WERI-Rb-1 (cell line): ENCODE data around the gene ZBTB7B.

Source experiments
- DNase-seq: peaks from one replicate; pipeline ENCODE4 v3.0.0-alpha.2; 2020
- H3K27ac ChIP-seq: fragments of 250-450 bp; sonication (Bioruptor Pico); 2 replicates; pipeline ENCODE4 v1.5.1; 2020; ENCODE audit warnings: mild to moderate bottlenecking, moderate library complexity
- H3K27me3 ChIP-seq: fragments of 250-450 bp; sonication (Bioruptor Pico); 2 replicates; pipeline ENCODE4 v1.5.1; 2021; ENCODE audit warnings: mild to moderate bottlenecking, low read depth, moderate library complexity; ENCODE audit not compliant: insufficient read depth, severe bottlenecking
- H3K36me3 ChIP-seq: fragments of 250-450 bp; sonication (Bioruptor Pico); 2 replicates; pipeline ENCODE4 v1.5.1; 2020; ENCODE audit warnings: mild to moderate bottlenecking, moderate library complexity
- H3K4me3 ChIP-seq: 2 replicates; pipeline ENCODE4 v1.5.1; 2011; ENCODE audit warnings: low read depth, mild to moderate bottlenecking, control low read depth, low read length
- H3K9me3 ChIP-seq: fragments of 250-450 bp; sonication (Bioruptor Pico); 2 replicates; pipeline ENCODE4 v1.5.1; 2021; ENCODE audit warnings: mild to moderate bottlenecking, moderate library complexity; ENCODE audit not compliant: severe bottlenecking
- TF ChIP-seq, protein P1 (sequence below): IDR thresholded peaks from 2 replicates; pipeline ENCODE4 v1.5.1; 2011; ENCODE audit warnings: low read depth, mild to moderate bottlenecking, control low read depth, inconsistent platforms, low read length

ZBTB7B gene

DNA sequence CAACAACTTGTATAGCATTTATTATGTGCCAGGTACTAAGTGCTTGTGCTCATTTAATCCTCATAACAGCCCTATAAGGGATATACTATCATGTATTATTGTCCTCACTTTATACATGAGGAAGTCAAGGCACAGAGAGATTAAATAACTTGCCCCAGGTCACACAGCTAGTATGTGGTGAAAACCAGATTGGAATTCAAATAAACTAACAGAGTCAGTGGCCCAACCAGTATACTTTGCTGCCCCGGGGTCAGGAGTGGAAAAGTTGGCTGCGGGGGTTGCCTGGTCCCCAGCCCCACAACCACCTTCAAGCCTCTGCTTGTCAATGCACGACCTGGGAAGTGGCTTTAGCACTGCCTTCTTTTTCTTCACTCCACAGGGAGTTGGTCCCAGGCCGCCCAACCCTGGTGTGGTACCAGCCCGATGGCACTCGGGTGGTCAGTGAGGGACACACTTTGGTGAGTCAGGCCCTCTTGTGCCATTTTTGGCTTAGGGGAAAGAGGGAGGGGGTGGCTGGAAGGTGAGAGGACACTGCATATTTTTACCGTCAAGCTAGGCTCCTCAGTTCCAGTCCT lies 51.0 kb downstream of the ZBTB7B start:
- no peak overlapping the region for H3K4me3 ChIP-seq
- peaks cover 53% of the 10 kb centered on the region for H3K36me3 ChIP-seq
- no peak overlapping the region for H3K27ac ChIP-seq

GRCh38 chr1:155057104-155057503 lies 54.5 kb downstream of the ZBTB7B start:
- H3K4me3 ChIP-seq: no peak overlapping the region
- peaks cover 76% of the 10 kb centered on the region for H3K36me3 ChIP-seq
- TF ChIP-seq, protein P1, sequence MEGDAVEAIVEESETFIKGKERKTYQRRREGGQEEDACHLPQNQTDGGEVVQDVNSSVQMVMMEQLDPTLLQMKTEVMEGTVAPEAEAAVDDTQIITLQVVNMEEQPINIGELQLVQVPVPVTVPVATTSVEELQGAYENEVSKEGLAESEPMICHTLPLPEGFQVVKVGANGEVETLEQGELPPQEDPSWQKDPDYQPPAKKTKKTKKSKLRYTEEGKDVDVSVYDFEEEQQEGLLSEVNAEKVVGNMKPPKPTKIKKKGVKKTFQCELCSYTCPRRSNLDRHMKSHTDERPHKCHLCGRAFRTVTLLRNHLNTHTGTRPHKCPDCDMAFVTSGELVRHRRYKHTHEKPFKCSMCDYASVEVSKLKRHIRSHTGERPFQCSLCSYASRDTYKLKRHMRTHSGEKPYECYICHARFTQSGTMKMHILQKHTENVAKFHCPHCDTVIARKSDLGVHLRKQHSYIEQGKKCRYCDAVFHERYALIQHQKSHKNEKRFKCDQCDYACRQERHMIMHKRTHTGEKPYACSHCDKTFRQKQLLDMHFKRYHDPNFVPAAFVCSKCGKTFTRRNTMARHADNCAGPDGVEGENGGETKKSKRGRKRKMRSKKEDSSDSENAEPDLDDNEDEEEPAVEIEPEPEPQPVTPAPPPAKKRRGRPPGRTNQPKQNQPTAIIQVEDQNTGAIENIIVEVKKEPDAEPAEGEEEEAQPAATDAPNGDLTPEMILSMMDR: no peak

More for the DNA sequence above, 51.0 kb downstream of the ZBTB7B start:
- no peaks in the 10 kb centered on the region for H3K27me3 ChIP-seq
- DNase-seq: no peak
- TF ChIP-seq, protein P1: no peak
- no peaks in the 10 kb centered on the region for H3K9me3 ChIP-seq

DNA sequence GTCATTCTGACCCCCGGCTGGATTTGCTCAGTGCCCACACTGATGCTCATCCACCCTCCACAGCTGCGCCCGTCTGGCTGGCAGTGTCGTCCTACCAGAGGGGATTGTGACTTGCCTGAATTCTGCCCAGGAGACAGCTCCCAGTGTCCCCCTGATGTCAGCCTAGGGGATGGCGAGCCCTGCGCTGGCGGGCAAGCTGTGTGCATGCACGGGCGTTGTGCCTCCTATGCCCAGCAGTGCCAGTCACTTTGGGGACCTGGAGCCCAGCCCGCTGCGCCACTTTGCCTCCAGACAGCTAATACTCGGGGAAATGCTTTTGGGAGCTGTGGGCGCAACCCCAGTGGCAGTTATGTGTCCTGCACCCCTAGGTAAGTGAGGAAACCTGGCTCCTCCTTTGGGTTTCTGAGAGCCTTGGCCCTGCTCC lies 55.2 kb downstream of the ZBTB7B start:
- Histone ChIP-seq H3K27ac (no peak overlapping the region), H3K4me3 (no peak overlapping the region), H3K9me3 (no peaks in the 10 kb centered on the region), H3K27me3 (no peaks in the 10 kb centered on the region), H3K36me3 (peaks cover 76% of the 10 kb centered on the region)
- DNase-seq: no peak
- TF ChIP-seq, protein P1: peak; percentile 37

More at GRCh38 chr1:155057104-155057503, 54.5 kb downstream of the ZBTB7B start:
- H3K9me3 ChIP-seq: no peaks in the 10 kb centered on the region
- DNase-seq: no peak
- no peaks in the 10 kb centered on the region for H3K27me3 ChIP-seq
- no peak overlapping the region for H3K27ac ChIP-seq

- H3K9me3 ChIP-seq: no peaks in the 10 kb centered on the region
- no peak for DNase-seq
- H3K27me3 ChIP-seq: no peaks in the 10 kb centered on the region
- no peak overlapping the region for H3K27ac ChIP-seq
- TF ChIP-seq, protein P1: no peak
- H3K36me3 ChIP-seq: peaks cover 52% of the 10 kb centered on the region
- no peak overlapping the region for H3K4me3 ChIP-seq
Measured at GRCh38 chr1:155060736-155061135, 58.1 kb downstream of the ZBTB7B start.

- Histone ChIP-seq H3K9me3 (no peaks in the 10 kb centered on the region), H3K36me3 (peaks cover 44% of the 10 kb centered on the region), H3K27me3 (no peaks in the 10 kb centered on the region), H3K27ac (no peak overlapping the region; the same call in 1 of the 2 replicates), H3K4me3 (no peak overlapping the region)
- TF ChIP-seq, protein P1: peak; percentile 100
- DNase-seq: peak; percentile 98
Measured at GRCh38 chr1:155061381-155062150, 59.0 kb downstream of the ZBTB7B start.
